SJSA1 (cell line): Measurements from ENCODE around the gene B4GALT6. TPM values are rescaled to one million over a fixed set of nuclear protein-coding genes. Genes with fewer than 3 reads are reported as not detected.

Experiments used
- DNase-seq, 2 experiments: peaks; one replicate each; pipeline ENCODE4 v3.0.0-alpha.2; 2015 to 2020; ENCODE audit warnings: low spot score in 2 of 2, low read depth in 1 of 2
- H3K27ac ChIP-seq: fragments of 250-450 bp; sonication (Bioruptor Pico); 2 replicates; pipeline ENCODE4 v1.5.1; 2020; ENCODE audit warnings: mild to moderate bottlenecking, moderate library complexity
- H3K27me3 ChIP-seq: fragments of 250-450 bp; sonication (Bioruptor Pico); replicated peaks from 2 replicates; pipeline ENCODE4 v1.5.1; 2020; ENCODE audit warnings: mild to moderate bottlenecking, moderate library complexity
- H3K36me3 ChIP-seq: fragments of 250-450 bp; sonication (Bioruptor Pico); 2 replicates; pipeline ENCODE4 v1.5.1; 2020; ENCODE audit warnings: mild to moderate bottlenecking
- H3K4me1 ChIP-seq: fragments of 250-450 bp; sonication (Bioruptor Pico); replicated peaks from 2 replicates; pipeline ENCODE4 v1.6.1; 2021; ENCODE audit warnings: mild to moderate bottlenecking
- H3K4me3 ChIP-seq: fragments of 250-450 bp; sonication (Bioruptor Pico); 2 replicates; pipeline ENCODE4 v1.5.1; 2020; ENCODE audit warnings: mild to moderate bottlenecking
- H3K9me3 ChIP-seq: fragments of 250-450 bp; sonication (Bioruptor Pico); replicated peaks from 2 replicates; pipeline ENCODE4 v1.5.1; 2020; ENCODE audit warnings: mild to moderate bottlenecking
- total RNA-seq: library from RNA; depleted of rRNA; stranded (reverse); fragments of >200 nt; shearing (Covaris generic); gene quantifications from 2 replicates; pipeline ENCODE4 v1.2.3, GENCODE V29; 2014

Gene B4GALT6
- total RNA-seq, 1 experiment from 2014 or later = 0.66 TPM

- DNase-seq = no peak
- H3K9me3 ChIP-seq = no peaks in the 10 kb centered on the region
- no peaks in the 10 kb centered on the region for H3K27me3 ChIP-seq
- H3K4me3 ChIP-seq = no peak overlapping the region
- no peak overlapping the region for H3K27ac ChIP-seq
- no peaks in the 10 kb centered on the region for H3K4me1 ChIP-seq
- no peaks in the 10 kb centered on the region for H3K36me3 ChIP-seq
Measured at GRCh38 chr18:31624892-31625640, 59.3 kb downstream of the B4GALT6 start.

GRCh38 chr18:31619291-31619690 lies 65.1 kb downstream of the B4GALT6 start:
- H3K36me3 ChIP-seq = no peaks in the 10 kb centered on the region
- DNase-seq = no peak
- no peaks in the 10 kb centered on the region for H3K9me3 ChIP-seq
- H3K27me3 ChIP-seq = no peaks in the 10 kb centered on the region
- no peaks in the 10 kb centered on the region for H3K4me1 ChIP-seq
- H3K4me3 ChIP-seq = no peak overlapping the region
- H3K27ac ChIP-seq = no peak overlapping the region

DNA sequence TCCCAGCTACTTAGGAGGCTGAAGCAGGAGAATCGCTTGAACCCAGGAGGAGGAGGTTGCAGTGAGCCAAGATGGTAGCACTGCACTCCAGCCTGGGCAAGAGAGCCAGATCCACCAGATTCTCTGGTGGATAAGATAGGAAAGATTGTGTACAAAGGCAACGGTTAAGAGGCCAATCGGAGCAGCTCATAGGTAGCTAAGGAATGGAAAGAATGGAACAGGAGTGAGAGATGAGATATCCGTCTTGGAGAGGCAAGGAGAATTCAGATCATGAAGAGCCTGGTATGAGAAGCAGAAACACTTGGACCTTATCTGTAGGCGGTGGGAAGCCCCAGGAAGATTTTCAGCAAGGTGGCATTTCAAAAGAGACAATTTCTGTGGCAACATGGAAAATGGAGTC lies 65.6 kb downstream of the B4GALT6 start:
- no peak for DNase-seq
- Histone ChIP-seq H3K9me3 (no peaks in the 10 kb centered on the region), H3K4me1 (no peaks in the 10 kb centered on the region), H3K27me3 (no peaks in the 10 kb centered on the region), H3K4me3 (no peak overlapping the region), H3K36me3 (no peaks in the 10 kb centered on the region), H3K27ac (no peak overlapping the region)

- Histone ChIP-seq H3K27me3 (no peaks in the 10 kb centered on the region), H3K4me3 (no peak overlapping the region), H3K36me3 (no peaks in the 10 kb centered on the region), H3K27ac (no peak overlapping the region), H3K9me3 (no peaks in the 10 kb centered on the region), H3K4me1 (no peaks in the 10 kb centered on the region)
- no peak for DNase-seq
Measured at GRCh38 chr18:31617031-31617717, 67.2 kb downstream of the B4GALT6 start.

- Histone ChIP-seq H3K27me3 (no peaks in the 10 kb centered on the region), H3K4me1 (no peaks in the 10 kb centered on the region), H3K36me3 (no peaks in the 10 kb centered on the region), H3K27ac (no peak overlapping the region), H3K9me3 (no peaks in the 10 kb centered on the region), H3K4me3 (no peak overlapping the region)
- no peak for DNase-seq
Measured at GRCh38 chr18:31616586-31616985, 67.8 kb downstream of the B4GALT6 start.

DNA sequence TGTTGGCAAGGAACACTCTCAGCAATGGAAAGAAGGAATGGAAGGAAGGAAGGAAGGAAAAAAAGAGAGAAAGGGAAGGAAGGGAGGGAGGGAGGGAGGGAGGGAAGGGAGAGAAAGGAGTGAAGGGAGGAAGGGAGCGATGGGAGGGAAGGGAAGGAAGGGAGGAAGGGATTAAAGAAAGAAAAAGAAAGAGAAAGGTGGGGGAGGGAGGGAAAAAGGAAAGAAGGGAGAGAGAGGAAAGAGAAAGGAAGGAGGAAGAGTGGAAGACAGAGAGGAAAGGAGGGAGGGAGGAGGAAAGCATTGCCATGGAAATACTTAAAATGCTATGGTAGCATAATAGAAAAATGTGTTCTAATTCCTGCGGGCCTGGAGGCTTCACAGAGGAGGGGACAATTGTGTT lies 70.3 kb downstream of the B4GALT6 start:
- Histone ChIP-seq H3K27me3 (no peaks in the 10 kb centered on the region), H3K4me1 (no peaks in the 10 kb centered on the region), H3K36me3 (no peaks in the 10 kb centered on the region), H3K9me3 (no peaks in the 10 kb centered on the region), H3K4me3 (no peak overlapping the region), H3K27ac (no peak overlapping the region)
- DNase-seq = no peak

- no peaks in the 10 kb centered on the region for H3K9me3 ChIP-seq
- no peaks in the 10 kb centered on the region for H3K27me3 ChIP-seq
- DNase-seq = no peak
- no peak overlapping the region for H3K27ac ChIP-seq
- H3K4me3 ChIP-seq = no peak overlapping the region
- H3K36me3 ChIP-seq = no peaks in the 10 kb centered on the region
- no peaks in the 10 kb centered on the region for H3K4me1 ChIP-seq
Measured at GRCh38 chr18:31612124-31612523, 72.3 kb downstream of the B4GALT6 start.

DNA sequence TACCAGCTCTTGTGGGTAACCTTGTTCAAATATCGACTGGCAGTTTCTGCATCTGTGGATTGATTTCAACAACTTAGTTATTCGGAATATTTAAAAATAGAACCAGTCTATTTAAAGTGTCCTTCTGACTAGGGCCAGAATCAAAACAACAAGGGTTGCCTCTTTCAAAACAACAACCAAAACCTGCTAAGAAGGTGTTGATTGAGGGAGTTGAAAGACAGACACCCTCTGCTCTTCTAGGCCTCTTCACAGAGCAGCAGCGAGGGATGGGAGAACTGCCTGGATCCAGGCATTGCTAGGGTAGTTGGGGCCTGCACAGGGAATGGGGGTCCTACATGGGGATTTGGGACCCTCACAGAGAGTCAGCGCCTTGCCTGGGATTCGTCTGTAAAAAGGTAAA lies 72.9 kb downstream of the B4GALT6 start:
- Histone ChIP-seq H3K4me1 (no peaks in the 10 kb centered on the region), H3K27me3 (no peaks in the 10 kb centered on the region), H3K4me3 (no peak overlapping the region), H3K9me3 (no peaks in the 10 kb centered on the region), H3K27ac (no peak overlapping the region), H3K36me3 (no peaks in the 10 kb centered on the region)
- no peak for DNase-seq

DNA sequence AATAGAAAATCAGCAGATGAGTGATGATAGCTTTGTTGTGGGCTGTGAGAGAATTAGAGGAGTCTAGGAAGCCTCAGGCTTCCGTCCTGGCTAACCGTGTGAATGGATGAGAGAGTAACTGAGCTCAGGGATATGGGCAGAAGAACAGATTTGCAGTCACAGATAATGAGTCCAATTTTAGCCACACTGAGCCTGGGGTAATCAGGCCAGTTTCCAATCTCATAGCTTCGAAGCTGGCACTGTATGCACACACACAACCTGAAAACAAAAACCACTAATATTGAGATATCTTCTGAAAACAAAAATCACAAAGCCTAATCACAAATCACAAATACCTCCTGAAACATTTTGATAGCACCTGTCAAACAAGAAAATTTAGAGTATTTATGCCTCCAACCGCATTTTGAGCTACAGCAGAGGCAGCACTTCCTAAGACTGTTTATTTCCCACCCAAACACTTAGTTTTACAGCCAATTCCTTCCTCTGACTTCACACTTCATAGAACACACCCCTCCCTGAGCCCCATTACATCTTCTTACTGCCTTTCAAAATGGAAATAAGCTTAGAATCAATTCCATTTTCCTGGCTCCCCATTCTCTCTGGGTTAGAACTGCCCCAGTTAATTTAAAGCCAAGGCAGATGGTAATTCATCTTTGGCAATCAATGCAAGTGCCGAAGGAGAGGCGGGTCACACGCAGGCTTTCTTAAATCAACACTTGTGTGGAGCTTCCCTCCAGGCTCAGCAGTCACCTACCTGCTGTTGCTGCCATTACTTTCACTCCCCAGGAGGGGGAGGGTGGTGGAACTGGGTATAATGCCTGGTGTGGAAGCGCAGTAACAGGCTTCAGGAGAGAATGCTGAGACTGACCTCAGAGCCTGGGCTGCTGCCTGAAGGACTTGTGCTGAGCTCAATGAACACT lies 73.8 kb downstream of the B4GALT6 start:
- Histone ChIP-seq H3K36me3 (no peaks in the 10 kb centered on the region), H3K27ac (no peak overlapping the region), H3K27me3 (no peaks in the 10 kb centered on the region), H3K4me1 (no peaks in the 10 kb centered on the region), H3K9me3 (no peaks in the 10 kb centered on the region), H3K4me3 (no peak overlapping the region)
- DNase-seq = no peak

DNA sequence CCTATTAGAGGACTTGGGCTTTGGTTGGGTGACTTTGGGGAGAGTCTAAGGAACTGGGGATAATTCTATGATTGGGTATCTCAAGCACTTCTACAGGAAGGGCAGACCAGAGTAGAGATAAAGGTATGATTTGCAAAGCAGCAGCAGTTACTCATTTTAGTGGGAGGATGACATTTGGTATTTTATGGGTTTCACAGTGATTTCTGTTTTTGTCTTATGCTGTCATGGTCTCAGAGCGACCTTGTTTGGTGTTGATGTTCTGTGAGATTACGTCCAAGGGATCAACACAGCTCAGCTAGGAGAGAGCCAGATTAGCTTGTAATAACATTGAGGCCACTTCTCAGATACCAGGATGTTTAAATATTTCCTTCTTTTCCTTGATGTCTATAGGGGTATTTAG lies 74.5 kb downstream of the B4GALT6 start:
- Histone ChIP-seq H3K9me3 (no peaks in the 10 kb centered on the region), H3K36me3 (no peaks in the 10 kb centered on the region), H3K4me3 (no peak overlapping the region), H3K27me3 (no peaks in the 10 kb centered on the region), H3K27ac (no peak overlapping the region), H3K4me1 (no peaks in the 10 kb centered on the region)
- DNase-seq = no peak

DNA sequence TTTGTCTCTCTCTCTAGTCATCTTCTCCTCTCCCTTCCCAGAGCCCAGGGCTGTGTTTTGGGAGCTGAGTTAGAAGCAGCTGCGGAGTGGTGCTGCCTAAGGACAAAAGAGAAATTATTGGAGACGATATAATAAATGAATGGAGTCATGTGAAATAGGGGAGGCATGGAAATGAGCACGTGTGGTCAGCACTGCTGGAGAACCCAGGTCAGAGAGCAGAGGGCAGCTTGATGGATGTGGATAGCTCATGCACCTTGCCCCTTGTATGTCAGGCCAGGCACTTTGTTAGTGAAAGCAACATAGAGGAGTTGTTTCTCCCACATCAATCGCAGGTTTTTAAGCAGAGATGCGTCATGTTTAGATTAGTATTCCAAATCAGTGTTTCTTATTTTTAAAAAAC lies 77.0 kb downstream of the B4GALT6 start:
- H3K36me3 ChIP-seq = no peaks in the 10 kb centered on the region
- H3K4me3 ChIP-seq = no peak overlapping the region
- no peak for DNase-seq
- no peaks in the 10 kb centered on the region for H3K27me3 ChIP-seq
- no peaks in the 10 kb centered on the region for H3K9me3 ChIP-seq
- H3K27ac ChIP-seq = no peak overlapping the region
- no peaks in the 10 kb centered on the region for H3K4me1 ChIP-seq

DNA sequence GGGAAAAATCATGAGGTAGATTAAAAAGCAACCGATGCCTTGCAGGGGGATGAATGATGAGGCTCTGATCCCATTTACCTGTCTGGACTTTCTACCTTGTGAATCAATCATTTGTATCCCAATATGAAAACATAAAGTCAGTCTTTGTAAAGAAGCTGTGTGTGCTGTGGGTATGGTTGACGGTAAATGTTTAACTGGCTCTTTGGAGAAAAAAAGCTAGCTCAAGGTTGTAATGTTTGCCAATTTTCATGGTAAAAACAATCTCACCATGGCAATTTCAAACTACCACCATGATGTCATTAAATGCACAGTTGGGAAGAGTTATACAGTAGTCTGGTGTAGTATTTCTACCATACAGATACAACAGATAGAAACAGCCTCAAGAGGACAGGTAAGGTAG lies 78.1 kb downstream of the B4GALT6 start:
- Histone ChIP-seq H3K27ac (no peak overlapping the region), H3K4me1 (no peaks in the 10 kb centered on the region), H3K36me3 (no peaks in the 10 kb centered on the region), H3K27me3 (no peaks in the 10 kb centered on the region), H3K4me3 (no peak overlapping the region), H3K9me3 (no peaks in the 10 kb centered on the region)
- no peak for DNase-seq

- DNase-seq = no peak
- H3K4me1 ChIP-seq = no peaks in the 10 kb centered on the region
- no peaks in the 10 kb centered on the region for H3K9me3 ChIP-seq
- no peak overlapping the region for H3K27ac ChIP-seq
- no peaks in the 10 kb centered on the region for H3K36me3 ChIP-seq
- no peaks in the 10 kb centered on the region for H3K27me3 ChIP-seq
- H3K4me3 ChIP-seq = no peak overlapping the region
Measured at GRCh38 chr18:31603315-31603714, 81.1 kb downstream of the B4GALT6 start.
